Gastrocnemius medialis (tissue), 4 donors: ENCODE results near the gene LYST.

ENCODE experiments used
- POLR2A ChIP-seq, 2 donors: fragments of 450-650 bp; IDR thresholded peaks; one replicate each; pipeline ENCODE4 v1.6.1; 2017; ENCODE audit warnings: antibody characterized with exemption in 2 of 2, mild to moderate bottlenecking in 2 of 2, moderate library complexity in 2 of 2
- TF ChIP-seq, protein P1 (sequence below), 5 experiments: fragments of 450-650 bp in 3 of 5; fragments of 200-600 bp in 2 of 5; sonication (generic) in 2 of 5; IDR thresholded peaks in 4 of 5; conservative IDR thresholded peaks in 1 of 5; 1 replicate in 4 of 5; 2 replicates in 1 of 5; pipeline ENCODE4 v1.5.1; 2016 to 2019; ENCODE audit warnings: antibody characterized with exemption in 5 of 5, mild to moderate bottlenecking in 3 of 5, moderate library complexity in 3 of 5

DNA sequence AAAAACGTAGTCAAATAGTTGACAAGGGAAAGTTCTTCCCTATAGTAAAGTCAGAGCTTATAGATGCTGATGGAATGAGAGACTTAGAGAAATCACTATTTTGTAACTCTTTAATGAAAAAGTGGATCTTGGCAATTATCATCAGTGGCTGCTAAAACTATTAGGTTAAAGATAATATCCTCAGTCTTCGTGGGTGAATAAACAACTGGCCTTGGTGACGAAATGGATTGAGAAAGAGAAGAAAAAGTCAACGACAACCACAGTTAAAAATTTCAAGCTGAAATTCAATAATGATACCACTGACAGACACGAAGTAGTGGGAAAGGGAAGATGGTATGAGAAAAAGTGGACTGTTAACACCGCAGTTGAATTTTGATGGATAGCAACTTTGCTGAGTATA, 127.1 kb downstream of the LYST start:
- TF ChIP-seq, protein P1, sequence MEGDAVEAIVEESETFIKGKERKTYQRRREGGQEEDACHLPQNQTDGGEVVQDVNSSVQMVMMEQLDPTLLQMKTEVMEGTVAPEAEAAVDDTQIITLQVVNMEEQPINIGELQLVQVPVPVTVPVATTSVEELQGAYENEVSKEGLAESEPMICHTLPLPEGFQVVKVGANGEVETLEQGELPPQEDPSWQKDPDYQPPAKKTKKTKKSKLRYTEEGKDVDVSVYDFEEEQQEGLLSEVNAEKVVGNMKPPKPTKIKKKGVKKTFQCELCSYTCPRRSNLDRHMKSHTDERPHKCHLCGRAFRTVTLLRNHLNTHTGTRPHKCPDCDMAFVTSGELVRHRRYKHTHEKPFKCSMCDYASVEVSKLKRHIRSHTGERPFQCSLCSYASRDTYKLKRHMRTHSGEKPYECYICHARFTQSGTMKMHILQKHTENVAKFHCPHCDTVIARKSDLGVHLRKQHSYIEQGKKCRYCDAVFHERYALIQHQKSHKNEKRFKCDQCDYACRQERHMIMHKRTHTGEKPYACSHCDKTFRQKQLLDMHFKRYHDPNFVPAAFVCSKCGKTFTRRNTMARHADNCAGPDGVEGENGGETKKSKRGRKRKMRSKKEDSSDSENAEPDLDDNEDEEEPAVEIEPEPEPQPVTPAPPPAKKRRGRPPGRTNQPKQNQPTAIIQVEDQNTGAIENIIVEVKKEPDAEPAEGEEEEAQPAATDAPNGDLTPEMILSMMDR (IDR thresholded peaks at IDR 0.05 in 4 of 5, conservative IDR thresholded peaks at IDR 0.05 in 1 of 5) = no peak
- no peak for TF ChIP-seq POLR2A (IDR thresholded peaks at IDR 0.05)
